Fibroblast of pulmonary artery (primary cell): Measurements from ENCODE around the gene LUZP1.

Experiments used
- DNase-seq: peaks from one replicate; pipeline ENCODE4 v3.0.0-alpha.2; 2010; ENCODE audit warnings: low read depth
- H3K4me3 ChIP-seq: replicated peaks from 2 replicates; pipeline ENCODE4 v1.5.1; 2011; ENCODE audit warnings: low read depth, mild to moderate bottlenecking, control low read depth, low read length, moderate library complexity
- TF ChIP-seq, protein P1 (sequence below): IDR thresholded peaks from 2 replicates; pipeline ENCODE4 v1.5.1; 2011; ENCODE audit warnings: mild to moderate bottlenecking, control low read depth, low read length, inconsistent platforms; ENCODE audit errors: missing control alignments

LUZP1 gene

DNA sequence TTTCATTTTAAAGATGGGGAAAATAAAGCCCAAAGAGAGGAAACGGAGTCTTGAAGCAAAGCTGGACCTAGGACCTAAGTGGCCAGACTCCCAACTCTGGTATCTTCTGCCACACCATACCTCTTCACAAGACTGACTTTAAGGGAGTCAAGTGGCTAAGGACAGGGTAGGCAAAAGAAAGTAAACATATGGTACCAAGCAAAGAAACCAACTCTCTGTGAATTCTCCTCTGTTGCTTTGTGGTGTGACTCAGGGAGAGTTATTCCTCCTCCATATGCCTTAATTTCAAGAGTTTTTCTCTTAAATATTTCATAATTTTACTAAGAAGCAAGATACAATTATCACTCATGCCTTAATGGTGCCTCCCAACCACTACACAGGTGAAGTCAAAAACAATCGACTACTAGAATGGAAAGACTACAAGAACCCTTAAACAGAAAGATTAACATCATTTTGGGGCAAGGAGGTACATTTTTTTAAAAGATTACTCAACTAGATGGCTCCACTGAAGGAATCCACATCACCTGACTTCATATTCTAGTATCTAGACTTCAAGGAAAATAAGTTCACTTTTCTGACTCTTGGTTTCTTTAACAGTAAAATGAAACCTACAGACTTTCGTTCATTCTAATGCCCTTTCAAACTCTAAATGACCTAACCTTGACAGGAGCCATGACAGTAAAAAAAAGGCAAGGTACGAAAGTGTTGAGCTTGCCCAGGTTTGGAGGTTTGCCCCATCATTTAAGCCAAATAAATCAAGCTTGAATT lies 44.2 kb downstream of the LUZP1 start:
- no peak overlapping the region for H3K4me3 ChIP-seq
- TF ChIP-seq, protein P1, sequence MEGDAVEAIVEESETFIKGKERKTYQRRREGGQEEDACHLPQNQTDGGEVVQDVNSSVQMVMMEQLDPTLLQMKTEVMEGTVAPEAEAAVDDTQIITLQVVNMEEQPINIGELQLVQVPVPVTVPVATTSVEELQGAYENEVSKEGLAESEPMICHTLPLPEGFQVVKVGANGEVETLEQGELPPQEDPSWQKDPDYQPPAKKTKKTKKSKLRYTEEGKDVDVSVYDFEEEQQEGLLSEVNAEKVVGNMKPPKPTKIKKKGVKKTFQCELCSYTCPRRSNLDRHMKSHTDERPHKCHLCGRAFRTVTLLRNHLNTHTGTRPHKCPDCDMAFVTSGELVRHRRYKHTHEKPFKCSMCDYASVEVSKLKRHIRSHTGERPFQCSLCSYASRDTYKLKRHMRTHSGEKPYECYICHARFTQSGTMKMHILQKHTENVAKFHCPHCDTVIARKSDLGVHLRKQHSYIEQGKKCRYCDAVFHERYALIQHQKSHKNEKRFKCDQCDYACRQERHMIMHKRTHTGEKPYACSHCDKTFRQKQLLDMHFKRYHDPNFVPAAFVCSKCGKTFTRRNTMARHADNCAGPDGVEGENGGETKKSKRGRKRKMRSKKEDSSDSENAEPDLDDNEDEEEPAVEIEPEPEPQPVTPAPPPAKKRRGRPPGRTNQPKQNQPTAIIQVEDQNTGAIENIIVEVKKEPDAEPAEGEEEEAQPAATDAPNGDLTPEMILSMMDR, result no peak
- DNase-seq, result no peak

DNA sequence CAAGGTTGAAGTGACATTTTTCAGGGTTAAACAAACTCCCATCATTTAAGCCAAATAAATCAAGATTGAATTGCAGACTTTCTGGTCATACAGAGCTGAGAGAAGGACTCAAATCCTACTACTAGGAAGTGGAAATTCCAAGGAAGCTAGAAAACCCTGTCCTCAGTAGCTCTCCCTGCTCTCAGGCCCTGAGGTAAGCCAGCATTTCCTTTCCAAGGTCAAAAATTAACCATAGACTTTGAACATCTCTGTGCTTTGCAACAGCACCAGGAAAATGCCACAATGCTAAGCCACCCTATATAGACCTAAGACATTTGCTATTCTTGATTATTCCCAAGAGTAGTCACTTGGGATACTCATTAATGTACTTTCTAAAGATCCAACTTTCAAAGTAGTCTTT lies 45.1 kb downstream of the LUZP1 start:
- TF ChIP-seq, protein P1, result no peak
- DNase-seq, result no peak
- no peak overlapping the region for H3K4me3 ChIP-seq

DNA sequence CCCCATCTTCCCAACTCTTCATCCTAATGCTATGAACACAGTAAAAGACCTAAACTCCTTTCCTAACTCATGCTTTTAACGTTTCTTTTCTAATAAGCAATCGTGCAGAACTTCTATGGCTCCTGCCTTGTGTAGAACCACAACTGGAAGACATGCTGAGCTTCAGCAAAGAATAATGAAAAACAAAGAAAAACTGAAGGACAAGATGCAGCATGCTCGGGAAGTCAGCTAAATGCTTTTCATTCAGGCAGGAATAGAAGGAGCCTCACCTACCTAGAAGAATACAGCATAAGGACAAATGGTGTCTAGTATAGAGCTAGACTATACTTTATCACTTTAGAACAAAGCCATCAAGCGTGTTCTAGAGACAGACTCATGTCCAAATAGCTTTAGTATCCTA lies 45.9 kb downstream of the LUZP1 start:
- H3K4me3 ChIP-seq, result no peak overlapping the region
- DNase-seq, result no peak
- TF ChIP-seq, protein P1, result no peak

DNA sequence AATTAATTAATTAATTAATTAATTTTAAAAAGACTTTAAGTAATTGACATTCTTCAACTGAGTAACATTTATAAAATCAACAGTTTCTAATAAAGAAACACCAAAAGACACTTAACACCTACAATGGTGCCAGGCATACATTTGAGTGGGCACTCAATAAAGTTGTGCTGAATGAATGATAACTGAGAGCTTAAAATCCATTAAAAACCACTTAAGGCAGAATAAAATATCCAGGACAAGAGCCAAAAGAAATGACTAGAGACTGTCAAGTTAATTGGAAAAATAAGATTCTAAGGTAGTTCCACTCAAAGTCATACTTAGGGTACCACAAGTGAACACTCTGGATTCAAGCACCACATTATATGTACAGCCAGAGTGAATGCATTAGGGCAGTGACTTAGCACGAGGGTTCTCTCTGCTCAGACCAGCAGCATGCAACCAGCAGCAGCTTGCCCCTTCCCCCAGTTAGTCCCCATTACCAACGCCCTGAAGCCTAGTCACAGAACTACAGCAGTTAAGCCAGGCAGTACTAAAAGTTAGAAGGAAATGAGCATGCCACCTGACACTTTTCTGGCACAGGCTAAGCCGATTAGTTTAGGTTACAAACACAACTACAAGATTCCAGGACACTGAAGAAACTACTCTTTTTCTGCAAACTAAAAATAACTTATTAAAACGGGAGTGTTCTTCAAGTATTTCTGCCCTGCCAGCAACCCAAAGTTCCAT lies 46.5 kb downstream of the LUZP1 start:
- TF ChIP-seq, protein P1, result no peak
- peak; percentile 74 for DNase-seq
- H3K4me3 ChIP-seq, result no peak overlapping the region

DNA sequence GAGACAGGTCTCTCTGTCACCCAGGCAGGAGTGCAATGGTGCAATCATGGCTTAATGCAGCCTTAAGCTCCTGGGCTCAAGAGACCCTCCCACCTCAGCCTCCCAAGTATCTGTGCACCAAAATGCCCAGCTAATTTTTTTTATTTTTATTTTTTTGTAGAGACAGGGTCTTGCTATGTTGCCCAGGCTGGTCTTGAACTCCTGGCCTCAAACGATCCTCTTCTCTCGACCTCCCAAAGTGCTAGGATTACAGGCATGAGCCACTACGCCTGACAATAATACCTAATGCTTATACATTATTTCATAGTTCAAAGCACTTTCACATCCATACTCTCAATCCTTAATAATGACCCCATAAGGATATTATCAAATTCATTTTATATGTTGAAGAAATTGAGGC lies 48.3 kb downstream of the LUZP1 start:
- TF ChIP-seq, protein P1, result no peak
- no peak for DNase-seq
- H3K4me3 ChIP-seq, result no peak overlapping the region

DNA sequence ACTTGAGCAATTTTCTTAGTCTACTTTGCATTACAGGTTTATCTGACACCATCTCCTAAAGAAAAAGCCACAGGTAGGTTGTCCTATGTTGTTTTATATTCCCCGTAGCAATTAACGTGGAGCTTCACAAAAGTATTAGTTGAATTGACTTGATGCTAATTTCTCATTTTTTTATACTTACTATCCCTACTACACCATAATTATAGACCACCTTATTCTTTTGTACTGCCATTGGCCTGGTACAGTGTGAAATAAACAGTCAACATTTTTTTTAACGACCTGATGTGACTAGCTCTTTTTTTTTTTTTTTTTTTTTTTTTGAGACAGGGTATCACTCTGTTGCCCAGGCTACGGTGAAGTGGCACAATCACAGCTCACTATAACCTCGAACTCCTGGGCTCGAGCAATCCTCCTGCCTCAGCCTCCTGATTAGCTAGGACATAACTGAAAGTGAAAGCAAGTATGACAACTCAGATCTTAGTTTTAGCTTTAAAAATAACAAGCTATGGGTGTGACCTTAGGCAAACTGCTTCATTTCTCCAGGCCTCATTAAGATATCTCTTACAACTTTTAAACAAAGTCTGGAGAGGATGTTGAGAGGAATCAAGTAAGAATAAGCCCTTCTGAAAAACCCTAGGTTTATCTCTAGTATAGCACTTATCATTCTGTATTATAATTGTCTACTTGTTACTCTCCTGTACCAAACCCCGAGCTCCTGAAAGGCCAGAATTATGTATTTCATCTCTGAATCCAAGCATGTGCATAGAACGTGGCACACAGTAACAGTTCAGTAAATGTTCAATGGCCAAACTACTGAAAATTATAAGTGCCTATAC lies 49.5 kb downstream of the LUZP1 start:
- peak; percentile 28 for DNase-seq
- H3K4me3 ChIP-seq, result peak overlapping the region; percentile 17

More for the DNA sequence above, 49.5 kb downstream of the LUZP1 start:
- TF ChIP-seq, protein P1, result no peak
